Fibroblast of villous mesenchyme (primary cell): ENCODE results near the gene ZNF672. TPM values are rescaled to one million over a fixed set of nuclear protein-coding genes. Genes with fewer than 3 reads are reported as not detected.
"Not testable (repeated sequence)": the region's sequence is repeated elsewhere in the genome, so short reads cannot be mapped to it uniquely, and the experiment has no call there.

ENCODE experiments used
- DNase-seq: peaks from one replicate; pipeline ENCODE4 v3.0.0-alpha.2; 2010; ENCODE audit warnings: low read depth
- H3K4me3 ChIP-seq: 2 replicates; pipeline ENCODE4 v1.5.1; 2011; ENCODE audit warnings: low read depth, mild to moderate bottlenecking, low read length
- total RNA-seq: library from RNA; depleted of rRNA; stranded (reverse); fragments of >200 nt; gene quantifications from 2 replicates; pipeline ENCODE4 v1.2.3, GENCODE V29; 2012
- TF ChIP-seq, protein P1 (sequence below): IDR thresholded peaks from 2 replicates; pipeline ENCODE4 v1.5.1; 2012; ENCODE audit warnings: low read depth, mild to moderate bottlenecking, low read length; ENCODE audit not compliant: insufficient read depth

Gene ZNF672
- total RNA-seq, 1 donor, result 19.4 TPM

DNA sequence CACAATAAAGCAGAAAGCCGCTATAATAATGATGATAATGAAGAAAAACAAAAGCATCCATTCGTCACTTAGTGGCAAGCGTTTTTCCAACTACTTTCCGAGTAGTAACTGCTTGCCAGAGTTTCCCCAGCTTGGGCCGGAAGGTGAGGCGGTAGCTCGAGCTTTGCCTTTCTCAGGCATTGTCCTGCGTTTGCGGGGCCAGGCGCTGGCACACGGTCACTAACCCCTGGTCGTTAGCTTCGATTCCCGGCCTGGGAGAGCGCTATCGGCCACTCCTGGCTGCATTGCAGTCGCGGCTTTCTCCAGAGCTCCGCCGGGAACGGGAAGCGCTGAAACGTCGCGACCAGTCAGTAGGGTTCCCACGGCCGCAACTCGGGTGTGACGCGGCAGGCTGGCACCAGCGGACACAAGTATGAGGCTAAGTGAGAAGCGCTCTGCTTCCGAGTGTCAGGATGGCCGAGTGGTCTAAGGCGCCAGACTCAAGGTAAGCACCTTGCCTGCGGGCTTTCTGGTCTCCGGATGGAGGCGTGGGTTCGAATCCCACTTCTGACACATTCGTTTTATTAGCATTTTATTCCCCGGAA lies 35.5 kb downstream of the ZNF672 start:
- TF ChIP-seq, protein P1, sequence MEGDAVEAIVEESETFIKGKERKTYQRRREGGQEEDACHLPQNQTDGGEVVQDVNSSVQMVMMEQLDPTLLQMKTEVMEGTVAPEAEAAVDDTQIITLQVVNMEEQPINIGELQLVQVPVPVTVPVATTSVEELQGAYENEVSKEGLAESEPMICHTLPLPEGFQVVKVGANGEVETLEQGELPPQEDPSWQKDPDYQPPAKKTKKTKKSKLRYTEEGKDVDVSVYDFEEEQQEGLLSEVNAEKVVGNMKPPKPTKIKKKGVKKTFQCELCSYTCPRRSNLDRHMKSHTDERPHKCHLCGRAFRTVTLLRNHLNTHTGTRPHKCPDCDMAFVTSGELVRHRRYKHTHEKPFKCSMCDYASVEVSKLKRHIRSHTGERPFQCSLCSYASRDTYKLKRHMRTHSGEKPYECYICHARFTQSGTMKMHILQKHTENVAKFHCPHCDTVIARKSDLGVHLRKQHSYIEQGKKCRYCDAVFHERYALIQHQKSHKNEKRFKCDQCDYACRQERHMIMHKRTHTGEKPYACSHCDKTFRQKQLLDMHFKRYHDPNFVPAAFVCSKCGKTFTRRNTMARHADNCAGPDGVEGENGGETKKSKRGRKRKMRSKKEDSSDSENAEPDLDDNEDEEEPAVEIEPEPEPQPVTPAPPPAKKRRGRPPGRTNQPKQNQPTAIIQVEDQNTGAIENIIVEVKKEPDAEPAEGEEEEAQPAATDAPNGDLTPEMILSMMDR, result no peak
- peak; percentile 97 for DNase-seq
- peak overlapping the region; percentile 93 for H3K4me3 ChIP-seq

DNA sequence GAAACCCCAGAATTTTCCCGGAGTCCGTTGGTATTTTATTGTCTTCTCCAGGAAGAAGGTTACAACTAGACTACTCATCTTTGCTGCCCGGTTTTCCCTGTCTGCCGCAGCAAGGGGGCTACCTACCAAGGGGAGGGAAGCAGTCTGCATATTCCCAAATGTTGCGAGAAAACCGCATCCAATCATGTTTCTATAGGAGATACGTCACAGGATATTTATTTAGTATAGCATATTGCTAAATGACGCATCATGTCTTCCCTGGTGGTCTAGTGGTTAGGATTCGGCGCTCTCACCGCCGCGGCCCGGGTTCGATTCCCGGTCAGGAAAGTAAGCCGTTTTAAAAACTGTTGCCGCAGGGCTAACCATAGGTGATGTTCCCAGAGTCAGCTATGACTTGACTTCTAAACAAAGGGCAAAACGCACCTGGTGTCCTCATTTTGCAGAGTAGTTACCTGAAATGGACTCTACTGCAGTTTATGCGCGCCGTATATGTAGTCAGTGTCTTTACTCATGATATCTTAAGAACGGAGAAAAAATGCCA lies 36.0 kb downstream of the ZNF672 start:
- DNase-seq, result peak; percentile 93
- H3K4me3 ChIP-seq, result peak overlapping the region; percentile 93
- TF ChIP-seq, protein P1, result no peak

DNA sequence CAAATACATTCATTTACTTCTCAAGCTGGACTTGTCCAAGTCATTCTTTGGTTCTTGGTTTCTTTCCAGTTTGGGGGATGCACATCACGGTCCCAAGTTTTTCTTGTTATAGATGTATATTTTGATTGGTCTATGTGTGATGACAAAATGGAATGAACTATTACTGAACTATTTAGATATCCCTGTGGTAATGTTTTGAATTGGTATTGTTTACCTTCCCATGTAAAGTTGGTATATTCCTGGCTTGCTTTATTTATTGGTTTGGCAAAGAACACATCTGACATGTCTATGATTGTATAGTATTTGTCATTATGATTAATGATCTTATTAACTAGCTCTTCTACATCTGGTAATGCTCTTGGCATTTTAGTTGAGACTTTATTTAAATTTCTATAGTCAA lies 43.2 kb downstream of the ZNF672 start:
- no peak overlapping the region for H3K4me3 ChIP-seq
- TF ChIP-seq, protein P1, result no peak
- DNase-seq, result no peak

DNA sequence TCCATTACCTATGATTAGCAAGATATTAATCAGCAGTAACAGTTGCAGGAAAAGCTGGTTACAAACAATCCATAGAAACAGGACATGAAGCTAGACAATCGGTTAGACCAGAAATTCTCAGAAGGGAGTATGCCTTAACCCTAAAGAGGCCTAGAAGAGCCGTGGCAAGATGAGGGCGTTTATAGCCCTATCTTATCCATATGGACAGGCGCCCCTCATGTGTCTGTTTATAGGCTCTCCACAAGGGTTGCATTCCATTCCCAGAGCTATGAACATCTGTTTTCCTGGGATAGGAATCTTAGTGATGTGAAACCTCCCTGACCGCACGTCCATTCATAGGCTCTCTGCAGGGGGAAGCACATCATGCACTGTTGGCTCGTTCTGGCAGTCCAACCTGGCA lies 44.4 kb downstream of the ZNF672 start:
- DNase-seq, result peak; percentile 13
- H3K4me3 ChIP-seq, result not testable (repeated sequence)

DNA sequence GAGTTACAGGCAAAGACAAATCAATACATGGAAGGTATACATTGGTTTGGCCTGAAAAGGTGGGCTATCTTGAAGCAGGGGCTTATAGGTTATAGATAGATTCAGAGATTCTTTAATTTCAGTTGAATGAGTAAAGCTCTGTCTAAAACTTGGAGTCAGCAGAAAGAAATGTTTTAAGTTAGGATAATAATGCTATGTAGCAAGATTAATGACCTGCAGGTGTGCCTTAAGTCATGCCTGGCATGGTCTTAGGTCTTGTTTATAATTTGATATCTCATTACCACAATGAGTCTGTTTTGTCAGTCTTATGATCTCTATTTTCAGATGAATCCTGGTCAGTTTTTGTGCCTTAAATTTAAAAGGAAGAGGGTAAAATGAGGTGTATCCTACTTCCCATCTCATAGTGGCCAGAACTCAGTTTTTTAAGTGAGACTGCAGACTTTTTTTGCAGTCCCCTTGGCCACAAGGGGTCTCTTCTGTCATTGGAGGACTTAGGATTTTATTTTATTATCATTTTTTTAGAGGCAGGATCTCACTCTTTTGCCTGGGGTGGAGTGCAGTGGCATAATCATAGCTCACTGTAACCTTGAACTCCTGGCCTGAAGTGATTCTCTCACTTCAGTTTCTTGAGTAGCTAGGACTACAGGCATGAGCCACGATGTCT lies 46.7 kb downstream of the ZNF672 start:
- no peak overlapping the region for H3K4me3 ChIP-seq
- TF ChIP-seq, protein P1, result no peak
- no peak for DNase-seq

DNA sequence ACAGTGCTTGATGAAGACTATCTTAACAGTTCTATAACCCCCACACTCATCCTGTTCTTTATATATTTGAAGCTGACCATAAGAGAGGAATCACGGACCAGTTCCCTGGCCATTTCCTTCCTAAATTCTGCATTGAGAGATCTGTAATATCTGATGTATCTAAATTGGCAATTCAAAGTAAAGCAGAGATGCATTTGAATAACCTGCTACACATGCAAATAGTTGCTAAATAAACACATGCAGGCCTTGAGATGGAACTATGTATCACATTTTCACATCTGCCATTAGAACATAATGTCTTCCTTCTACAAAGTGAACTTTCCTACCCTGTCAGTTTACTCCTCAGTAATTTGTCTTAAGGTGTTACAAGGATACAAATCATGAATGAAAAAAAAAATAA lies 47.6 kb downstream of the ZNF672 start:
- no peak for DNase-seq
- no peak overlapping the region for H3K4me3 ChIP-seq
- TF ChIP-seq, protein P1, result no peak

DNA sequence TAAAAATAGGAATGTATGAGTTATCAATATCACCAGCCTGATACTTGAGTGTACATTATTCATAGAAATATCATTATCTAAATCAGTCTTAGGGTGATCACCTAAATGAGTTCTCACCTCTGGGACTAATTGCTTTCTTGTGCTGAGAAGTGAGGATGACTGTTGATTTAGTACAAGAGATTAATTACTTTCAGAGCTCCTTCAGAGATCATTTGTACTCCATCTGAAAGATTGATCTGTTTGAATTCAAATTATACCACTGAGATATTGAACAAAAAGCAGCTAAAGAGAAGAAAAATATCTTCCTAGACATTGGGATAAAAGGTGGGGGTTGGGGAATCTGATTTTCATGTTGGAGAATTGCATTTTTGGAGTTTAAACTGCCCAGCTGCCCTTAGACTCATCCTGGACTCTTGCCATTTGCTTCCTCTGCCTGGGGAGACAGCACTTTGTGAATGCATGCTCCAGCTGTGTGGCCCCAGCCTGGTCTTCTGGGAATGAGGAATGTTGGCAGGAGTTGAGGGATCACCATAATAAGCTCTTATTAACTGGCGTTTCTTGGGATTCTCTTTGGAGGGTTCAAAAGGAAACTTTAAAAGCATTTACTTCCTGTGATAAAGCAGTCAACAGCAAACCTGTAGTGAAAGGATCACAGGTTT lies 48.3 kb downstream of the ZNF672 start:
- H3K4me3 ChIP-seq, result no peak overlapping the region
- peak; percentile 22 for DNase-seq
- TF ChIP-seq, protein P1, result no peak

DNA sequence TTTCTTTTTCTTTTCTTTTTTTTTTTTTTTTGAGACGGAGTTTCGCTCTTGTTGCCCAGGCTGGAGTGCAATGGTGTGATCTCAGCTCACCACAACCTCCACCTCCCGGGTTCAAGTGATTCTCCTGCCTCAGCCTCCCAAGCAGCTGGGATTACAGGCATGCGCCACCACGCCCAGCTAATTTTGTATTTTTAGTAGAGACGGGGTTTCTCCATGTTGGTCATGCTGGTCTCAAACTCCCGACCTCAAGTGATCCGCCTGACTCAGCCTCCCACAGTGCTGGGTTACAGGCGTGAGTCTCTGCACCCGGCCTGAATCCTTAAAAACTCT lies 51.9 kb downstream of the ZNF672 start:
- DNase-seq, H3K4me3 ChIP-seq: not testable (repeated sequence)
